ENCODE results near the gene MAP3K14. TPM values are rescaled to one million over a fixed set of nuclear protein-coding genes. Genes with fewer than 3 reads are reported as not detected.
A peak's percentile ranks its signal among the peaks of the same experiment; 100 is the strongest.

MAP3K14 gene
- total and polyA plus RNA-seq, 2 of the 4 experiments (the other 2 are of a cell fraction): 4.1 to 21.7 TPM

DNA sequence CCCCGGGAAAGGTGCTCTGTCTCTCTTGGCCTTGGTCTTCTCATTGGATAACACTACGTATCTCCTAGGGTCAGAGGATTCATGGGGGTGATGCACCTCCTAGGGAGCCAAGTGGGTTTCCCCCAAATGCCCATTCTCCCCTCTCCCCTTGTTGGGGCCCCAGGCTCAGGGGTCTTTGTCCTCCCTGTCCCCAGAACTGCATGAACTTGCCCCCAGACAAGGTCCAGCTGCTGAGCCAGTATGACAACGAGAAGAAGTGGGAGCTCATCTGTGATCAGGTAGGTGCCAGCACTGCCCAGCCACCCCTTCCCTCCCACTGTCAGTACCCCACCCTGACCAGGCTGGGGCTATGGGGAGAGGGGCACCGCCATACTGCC lies 86.4 kb downstream of the MAP3K14 start:
- no peak overlapping the region for H3K56ac ChIP-seq (ENCODE audit: extremely low read depth, insufficient read depth, low read length)
- peak overlapping the region; percentile 86; the same call in 2 of the 3 replicates for H2BK15ac ChIP-seq (ENCODE audit: low read depth, low read length)
- ChIA-PET POLR2A (ENCODE audit: unreplicated experiment) (no interaction called here), CTCF (interaction anchor here (0.8 kb wide), 1 partner anchor 95 kb away, joined by 3 read pairs; the partner anchor contains the start of gene ACBD4)
- peak overlapping the region; percentile 13 for H4K5ac ChIP-seq (ENCODE audit: low read depth, low read length)
- H2BK20ac ChIP-seq (ENCODE audit: low read depth, low read length): peak overlapping the region; percentile 82; the same call in 1 of the 2 replicates
- H3K14ac ChIP-seq (replicated peaks; ENCODE audit: low read depth, low read length): 0 out of 2 replicates have a peak overlapping the region, but pooled peaks have one; percentile 41
- H2AK5ac ChIP-seq (ENCODE audit: low read depth, low read length): peak overlapping the region; percentile 75
- H4K8ac ChIP-seq (ENCODE audit: low read depth in 2 of 2, low read length in 2 of 2): peak overlapping the region; percentile 87 to 98; a peak in 3 of 4 replicates
- peak overlapping the region; percentile 98 for H2BK120ac ChIP-seq (ENCODE audit: low read depth, low read length)
- intact Hi-C loops (cut with micrococcal nuclease): no loop called here
- H3K9me3 ChIP-seq (ENCODE audit: control insufficient read depth, insufficient read depth, low read length): no peaks in the 10 kb centered on the region
- dilution Hi-C loops (cut with HindIII; ENCODE audit: low sequenced_read_pairs, unreplicated experiment): no loop called here
- TF ChIP-seq SMC3 (IDR thresholded peaks at IDR 0.05; ENCODE audit: low read depth, low read length) (no peak), FOS (IDR thresholded peaks at IDR 0.05; ENCODE audit: low read depth, low read length) (no peak)
- TF ChIP-seq, protein P1, sequence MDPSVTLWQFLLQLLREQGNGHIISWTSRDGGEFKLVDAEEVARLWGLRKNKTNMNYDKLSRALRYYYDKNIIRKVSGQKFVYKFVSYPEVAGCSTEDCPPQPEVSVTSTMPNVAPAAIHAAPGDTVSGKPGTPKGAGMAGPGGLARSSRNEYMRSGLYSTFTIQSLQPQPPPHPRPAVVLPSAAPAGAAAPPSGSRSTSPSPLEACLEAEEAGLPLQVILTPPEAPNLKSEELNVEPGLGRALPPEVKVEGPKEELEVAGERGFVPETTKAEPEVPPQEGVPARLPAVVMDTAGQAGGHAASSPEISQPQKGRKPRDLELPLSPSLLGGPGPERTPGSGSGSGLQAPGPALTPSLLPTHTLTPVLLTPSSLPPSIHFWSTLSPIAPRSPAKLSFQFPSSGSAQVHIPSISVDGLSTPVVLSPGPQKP (IDR thresholded peaks at IDR 0.05; ENCODE audit: borderline replicate concordance, low read depth, low read length): no peak
- peaks cover 24% of the 10 kb centered on the region for H3K9me1 ChIP-seq (ENCODE audit: insufficient read depth, low read length)
- WGBS, 2 experiments (ENCODE audit: extremely low coverage in 2 of 2, insufficient read length in 1 of 2): no CpG with 5 or more reads among the region's 4 CpGs
- H3K23ac ChIP-seq (ENCODE audit: low read depth, low read length): no peak overlapping the region
- H2AK9ac ChIP-seq (replicated peaks; ENCODE audit: low read depth, low read length, poor library complexity): peak overlapping the region; percentile 44
- H3K79me1 ChIP-seq (ENCODE audit: low read depth in 1 of 2, low read length in 2 of 2): peaks cover 0 to 28% of the 10 kb centered on the region in 2 experiments; a peak in 3 of 4 replicates
- H4K20me1 ChIP-seq (ENCODE audit: insufficient read depth, low read length): no peaks in the 10 kb centered on the region
- no peak overlapping the region for H3K4me3 ChIP-seq (ENCODE audit: insufficient read depth, low read depth, low read length)
- H4K91ac ChIP-seq (ENCODE audit: insufficient read depth, low read depth, low read length): peak overlapping the region; percentile 96; the same call in 1 of the 2 replicates
- in situ Hi-C loops (cut with MboI; ENCODE audit: low sequenced_read_pairs): no loop called here
- H3K4ac ChIP-seq (ENCODE audit: low read depth, low read length): peak overlapping the region; percentile 97
- H3K9ac ChIP-seq (ENCODE audit: low read depth, low read length): no peak overlapping the region; the same call in 1 of the 2 replicates
- ATAC-seq (ENCODE audit: low read depth) (no peak), DNase-seq (no peak)
- BruUV-seq (replicated peaks): no TSS peak
- no peaks in the 10 kb centered on the region for H3K36me3 ChIP-seq (ENCODE audit: control insufficient read depth, insufficient read depth, low read length)
- H3K4me2 ChIP-seq (ENCODE audit: low read depth, low read length): no peak overlapping the region
- peak overlapping the region; percentile 87; the same call in 1 of the 2 replicates for H3K18ac ChIP-seq (ENCODE audit: low read depth, low read length)
- peak overlapping the region; percentile 91 for H3K27ac ChIP-seq (ENCODE audit: insufficient read depth, low read length)
- no peaks in the 10 kb centered on the region for H3K27me3 ChIP-seq (ENCODE audit: control insufficient read depth, insufficient read depth, low read length)
- peak overlapping the region; percentile 21 for H2BK5ac ChIP-seq (ENCODE audit: low read depth, low read length, poor library complexity, severe bottlenecking)
- peaks cover 37% of the 10 kb centered on the region for H3K4me1 ChIP-seq (ENCODE audit: control insufficient read depth, insufficient read depth, low read length)
- H2AFZ ChIP-seq (replicated peaks; ENCODE audit: low read length, poor library complexity): peak overlapping the region; percentile 69
